NCI-H69 (cell line): Measurements from ENCODE around the gene SF3B4.
"Not testable (repeated sequence)": the region's sequence is repeated elsewhere in the genome, so short reads cannot be mapped to it uniquely, and the experiment has no call there.

ENCODE experiments used
- DNase-seq: peaks from one replicate; lab custom pipeline; 2025; lab: John Stamatoyannopoulos, UW

Gene SF3B4

DNA sequence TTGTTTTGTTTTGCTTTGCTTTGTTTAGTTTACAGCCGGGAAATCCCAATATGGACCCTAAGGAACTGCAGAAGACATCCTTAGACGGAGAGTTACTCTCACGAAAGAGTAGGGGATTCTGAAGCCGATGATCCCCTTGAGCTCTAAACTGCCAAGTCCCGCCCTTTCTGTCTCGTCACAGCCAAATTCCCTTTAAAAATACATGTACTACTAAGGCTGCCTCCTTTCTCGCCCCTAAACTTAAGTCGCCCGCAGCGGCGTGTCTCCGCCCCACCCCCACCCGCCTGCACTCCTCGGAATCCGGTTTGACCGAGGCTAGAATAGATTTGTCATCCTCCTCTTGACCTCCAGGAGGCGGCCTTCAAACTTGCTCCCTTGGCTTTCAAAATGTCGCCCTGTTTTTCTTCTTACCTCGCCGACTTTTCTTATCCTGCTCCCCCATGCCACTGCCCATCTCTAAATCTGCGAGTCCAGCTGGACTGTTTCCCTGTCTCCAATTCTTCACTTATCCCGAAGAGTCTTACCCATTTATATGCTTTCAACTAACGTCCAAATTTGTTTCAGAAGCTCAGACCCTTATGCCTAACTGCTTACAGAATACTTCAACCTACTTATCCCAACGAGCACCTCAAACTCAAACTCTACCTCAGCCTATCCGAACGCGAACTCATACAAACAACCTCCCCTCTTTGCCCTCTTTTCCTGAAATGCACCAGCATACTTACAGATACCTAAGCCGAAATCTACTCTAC lies 39.2 kb downstream of the SF3B4 start:
- peak; percentile 94 for DNase-seq

GRCh38 chr1:149887456-149888246 lies 40.0 kb downstream of the SF3B4 start:
- DNase-seq: peak; percentile 99

- not testable (repeated sequence) for DNase-seq
Observed at GRCh38 chr1:149887196-149887455, 40.5 kb downstream of the SF3B4 start.

GRCh38 chr1:149886396-149887195 lies 41.0 kb downstream of the SF3B4 start:
- peak; percentile 99 for DNase-seq

DNA sequence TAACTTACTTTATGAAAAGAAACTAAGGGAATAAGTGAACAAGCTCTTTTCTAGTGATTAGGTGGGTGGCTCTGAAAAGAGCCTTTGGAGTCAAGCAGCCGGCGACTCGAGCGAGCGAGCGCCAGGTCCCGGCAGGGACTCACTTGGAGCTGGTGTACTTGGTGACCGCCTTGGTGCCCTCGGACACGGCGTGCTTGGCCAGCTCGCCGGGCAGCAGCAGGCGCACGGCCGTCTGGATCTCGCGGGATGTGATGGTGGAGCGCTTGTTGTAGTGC lies 41.5 kb downstream of the SF3B4 start:
- not testable (repeated sequence) for DNase-seq

- peak; percentile 96 for DNase-seq
Observed at GRCh38 chr1:149885339-149886120, 42.1 kb downstream of the SF3B4 start.

DNA sequence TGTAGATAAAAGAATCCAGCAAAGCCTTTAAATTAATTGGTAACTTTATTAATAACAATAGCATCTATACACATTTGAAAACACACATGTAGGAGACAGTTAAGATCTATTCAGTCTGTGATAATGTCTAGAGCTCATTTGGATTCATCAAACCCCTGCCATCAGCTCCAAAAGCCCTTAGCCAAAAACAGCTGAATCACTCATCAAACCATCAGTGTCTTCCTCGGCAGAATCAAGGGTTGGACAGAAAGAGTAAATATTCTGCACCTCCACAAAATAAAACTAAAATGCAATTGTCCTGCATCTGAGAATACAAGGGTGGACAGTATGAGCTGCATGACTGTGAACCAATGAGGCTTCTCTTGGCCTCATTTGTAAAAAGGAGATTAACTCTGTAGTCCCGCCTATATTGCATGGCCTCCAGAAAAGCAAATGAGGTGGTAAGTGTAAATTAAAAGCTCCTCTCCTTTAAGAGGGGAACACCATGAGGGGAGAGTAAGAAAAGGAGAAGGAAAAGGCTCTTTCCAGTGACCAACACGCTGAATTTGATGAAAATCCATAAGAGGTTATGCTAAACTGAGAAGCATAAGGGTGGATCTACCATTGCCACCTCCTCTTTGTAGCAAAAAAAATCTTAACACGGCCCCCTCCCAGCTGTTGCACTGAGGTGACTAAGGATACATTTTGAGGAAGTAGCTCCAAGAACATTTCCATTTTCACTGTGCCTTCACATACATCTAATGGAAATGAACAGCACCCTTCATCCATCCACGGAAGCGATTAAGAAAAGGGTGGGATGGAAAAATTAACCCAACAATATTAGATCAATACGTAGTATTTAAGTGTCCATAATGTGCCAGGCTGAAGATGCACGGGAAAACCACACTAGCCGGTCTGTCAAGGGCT lies 42.9 kb downstream of the SF3B4 start:
- DNase-seq: peak; percentile 77

- no peak for DNase-seq
Observed at GRCh38 chr1:149883598-149884247, 43.9 kb downstream of the SF3B4 start.

DNA sequence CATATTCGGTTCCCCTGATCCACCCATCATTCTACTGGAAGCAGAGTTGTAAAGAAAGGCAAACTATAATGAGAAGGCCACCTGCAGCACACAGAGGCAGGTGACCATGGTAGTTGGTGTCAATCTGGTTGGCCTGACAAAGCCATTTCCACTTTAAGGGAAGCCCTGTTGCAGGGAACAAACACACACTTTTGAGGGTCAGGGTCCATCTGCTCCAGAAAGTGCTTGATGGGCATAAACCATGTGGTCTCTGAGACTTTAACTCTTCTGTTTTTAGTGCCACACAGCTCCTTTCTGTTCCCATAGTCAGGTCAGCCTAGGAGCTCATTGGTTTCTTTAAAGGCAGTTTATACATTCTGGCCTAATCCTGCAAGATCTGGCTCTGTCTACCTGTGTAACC lies 45.7 kb downstream of the SF3B4 start:
- DNase-seq: no peak

GRCh38 chr1:149879556-149879955 lies 48.0 kb downstream of the SF3B4 start:
- DNase-seq: no peak

DNA sequence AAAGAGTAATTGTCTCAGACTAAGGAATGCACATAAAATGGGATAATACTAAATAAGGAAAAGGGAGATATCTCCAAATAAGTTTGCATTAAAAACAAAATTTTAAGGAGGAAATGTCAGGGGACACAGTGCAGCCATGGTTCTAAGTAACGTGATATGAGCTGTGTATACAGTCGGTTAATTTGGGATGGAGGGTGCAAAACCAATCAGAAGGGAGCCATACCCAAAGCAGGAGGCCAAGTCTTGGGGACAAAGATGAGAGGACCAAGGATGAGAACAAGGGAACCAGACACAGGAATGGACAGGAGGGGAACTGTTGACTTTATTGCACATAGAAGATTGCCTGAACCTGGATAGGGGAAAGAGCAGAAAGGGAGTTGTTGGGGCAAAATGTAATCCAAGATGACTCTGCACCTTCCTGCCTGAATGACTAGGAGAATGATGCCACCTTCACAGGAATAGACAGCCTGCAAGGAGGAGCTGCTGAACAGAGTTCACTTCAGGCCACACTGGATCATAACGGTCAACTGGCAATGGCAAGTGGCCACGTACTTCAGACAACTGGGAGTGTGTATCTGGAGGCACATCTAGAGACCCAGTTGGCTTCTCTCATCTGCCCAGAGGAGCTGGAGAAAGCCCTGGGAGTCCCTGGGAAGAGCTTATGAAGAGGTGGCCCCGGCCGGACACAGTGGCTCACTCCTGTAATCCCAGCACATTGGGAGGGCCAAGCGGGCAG lies 50.2 kb downstream of the SF3B4 start:
- DNase-seq: no peak
